ENCODE results near the gene CCDC183.
"Not testable (repeated sequence)": the region's sequence is repeated elsewhere in the genome, so short reads cannot be mapped to it uniquely, and the experiment has no call there.

The CCDC183 gene

GRCh38 chr9:136839229-136840139, 43.3 kb downstream of the CCDC183 start:
- no peak for DNase-seq (ENCODE audit: low spot score)

GRCh38 chr9:136840140-136840876, 44.2 kb downstream of the CCDC183 start:
- DNase-seq (ENCODE audit: low spot score), result no peak

GRCh38 chr9:136840877-136841645, 44.9 kb downstream of the CCDC183 start:
- DNase-seq (ENCODE audit: low spot score), result no peak

- DNase-seq (ENCODE audit: low spot score), result not testable (repeated sequence)
Observed at GRCh38 chr9:136841646-136842379, 45.7 kb downstream of the CCDC183 start.

- DNase-seq (ENCODE audit: low spot score), result peak; percentile 76
Observed at GRCh38 chr9:136842380-136842948, 46.3 kb downstream of the CCDC183 start, which contains the start of gene AJM1. AJM1 (plus strand) TSS chr9:136842478; CDS start chr9:136844415, 1,937 bp downstream.

GRCh38 chr9:136843159-136843800, 47.1 kb downstream of the CCDC183 start:
- DNase-seq (ENCODE audit: low spot score), result not testable (repeated sequence)

- not testable (repeated sequence) for DNase-seq (ENCODE audit: low spot score)
Observed at GRCh38 chr9:136843801-136844740, 47.9 kb downstream of the CCDC183 start.

- no peak for DNase-seq (ENCODE audit: low spot score)
Observed at GRCh38 chr9:136844761-136845464, 48.8 kb downstream of the CCDC183 start.

GRCh38 chr9:136845465-136846260, 49.5 kb downstream of the CCDC183 start:
- DNase-seq (ENCODE audit: low spot score), result no peak

- no peak for DNase-seq (ENCODE audit: low spot score)
Observed at GRCh38 chr9:136846376-136847087, 50.4 kb downstream of the CCDC183 start.

- peak; percentile 36 for DNase-seq (ENCODE audit: low spot score)
Observed at GRCh38 chr9:136847088-136847825, 51.1 kb downstream of the CCDC183 start.

- DNase-seq (ENCODE audit: low spot score), result peak; percentile 80
Observed at GRCh38 chr9:136847826-136848392, 51.8 kb downstream of the CCDC183 start.

GRCh38 chr9:136848393-136849037, 52.4 kb downstream of the CCDC183 start:
- DNase-seq (ENCODE audit: low spot score), result no peak

GRCh38 chr9:136849038-136849959, 53.2 kb downstream of the CCDC183 start, which contains the start of gene PHPT1:
PHPT1 (plus strand) TSS chr9:136849409; CDS start chr9:136849431, 22 bp downstream.
- DNase-seq (ENCODE audit: low spot score), result peak; percentile 99

Measured in LoVo (cell line).